Cardiac fibroblast (primary cell): ENCODE measurements around the gene PRKAR2B.

Experiments
- DNase-seq, 2 donors: peaks; one replicate each; pipeline versions ENCODE4 v3.0.0 to v3.0.0-alpha.2; 2010; ENCODE audit warnings: low read depth in 2 of 2
- H3K4me3 ChIP-seq, 2 donors: replicated peaks in 1 of 2; 1 replicate in 1 of 2; 2 replicates in 1 of 2; pipeline ENCODE4 v1.5.1; 2011; ENCODE audit warnings: low read depth in 2 of 2, low read length in 2 of 2, mild to moderate bottlenecking in 2 of 2, moderate library complexity in 1 of 2
- TF ChIP-seq, protein P1 (sequence below): IDR thresholded peaks from one replicate; pipeline ENCODE4 v1.5.1; 2011; ENCODE audit warnings: low read depth, mild to moderate bottlenecking, low read length, inconsistent platforms

PRKAR2B gene

DNA sequence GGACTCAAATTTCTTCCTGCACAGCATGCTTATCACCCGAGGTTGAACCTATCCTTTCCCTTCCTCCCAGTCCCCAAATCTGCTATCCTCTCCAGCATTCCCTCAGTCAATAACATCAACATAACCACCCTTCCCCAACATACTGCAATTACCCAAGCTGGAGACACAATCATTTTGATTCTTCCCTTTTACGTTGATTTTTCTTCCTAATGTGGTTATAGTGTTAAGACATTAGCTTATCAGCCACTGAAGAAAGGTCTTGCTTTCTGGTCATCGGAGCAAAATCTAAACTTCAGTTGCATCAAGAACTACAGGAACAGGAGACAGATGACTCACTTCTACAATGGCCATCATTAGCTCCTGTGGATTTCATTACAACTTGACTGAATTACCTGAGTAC is 120.8 kb downstream of the PRKAR2B start:
- no peak overlapping the region for H3K4me3 ChIP-seq
- no peak for DNase-seq
- TF ChIP-seq, protein P1, sequence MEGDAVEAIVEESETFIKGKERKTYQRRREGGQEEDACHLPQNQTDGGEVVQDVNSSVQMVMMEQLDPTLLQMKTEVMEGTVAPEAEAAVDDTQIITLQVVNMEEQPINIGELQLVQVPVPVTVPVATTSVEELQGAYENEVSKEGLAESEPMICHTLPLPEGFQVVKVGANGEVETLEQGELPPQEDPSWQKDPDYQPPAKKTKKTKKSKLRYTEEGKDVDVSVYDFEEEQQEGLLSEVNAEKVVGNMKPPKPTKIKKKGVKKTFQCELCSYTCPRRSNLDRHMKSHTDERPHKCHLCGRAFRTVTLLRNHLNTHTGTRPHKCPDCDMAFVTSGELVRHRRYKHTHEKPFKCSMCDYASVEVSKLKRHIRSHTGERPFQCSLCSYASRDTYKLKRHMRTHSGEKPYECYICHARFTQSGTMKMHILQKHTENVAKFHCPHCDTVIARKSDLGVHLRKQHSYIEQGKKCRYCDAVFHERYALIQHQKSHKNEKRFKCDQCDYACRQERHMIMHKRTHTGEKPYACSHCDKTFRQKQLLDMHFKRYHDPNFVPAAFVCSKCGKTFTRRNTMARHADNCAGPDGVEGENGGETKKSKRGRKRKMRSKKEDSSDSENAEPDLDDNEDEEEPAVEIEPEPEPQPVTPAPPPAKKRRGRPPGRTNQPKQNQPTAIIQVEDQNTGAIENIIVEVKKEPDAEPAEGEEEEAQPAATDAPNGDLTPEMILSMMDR = no peak

DNA sequence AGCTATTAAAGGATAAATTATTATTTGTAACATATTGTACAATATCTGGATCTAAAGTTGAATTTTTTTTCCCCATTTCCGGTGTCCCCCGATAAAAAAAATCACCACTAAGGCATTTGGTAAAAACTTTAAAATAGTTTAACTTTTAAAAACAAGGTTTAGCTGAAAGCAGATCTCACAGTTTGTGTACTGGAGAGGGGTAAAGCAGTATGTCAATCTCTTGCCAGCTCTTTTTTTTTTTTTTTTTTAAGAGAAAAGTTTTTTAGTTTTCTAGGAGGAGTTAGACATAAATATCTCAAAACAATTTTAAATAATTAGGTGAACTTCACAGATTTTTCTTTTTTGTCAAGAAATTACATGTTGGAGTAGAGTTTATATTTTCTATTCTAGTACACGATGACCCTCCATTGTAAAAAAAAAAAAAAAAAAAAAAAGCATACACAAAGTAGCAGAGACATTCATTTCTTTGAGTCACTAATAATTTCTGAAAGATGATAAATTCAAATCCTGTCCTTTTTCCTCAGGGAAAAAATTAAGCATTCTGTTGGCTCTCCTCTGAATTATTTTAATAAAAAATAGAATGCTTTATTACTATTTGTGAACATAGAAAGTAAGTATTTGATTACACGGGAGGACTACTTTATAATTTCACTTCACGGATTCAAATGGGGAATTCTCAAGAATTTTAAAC is 122.4 kb downstream of the PRKAR2B start:
- DNase-seq = peak in 1 of 2 donors; percentile 10
- TF ChIP-seq, protein P1 = no peak

DNA sequence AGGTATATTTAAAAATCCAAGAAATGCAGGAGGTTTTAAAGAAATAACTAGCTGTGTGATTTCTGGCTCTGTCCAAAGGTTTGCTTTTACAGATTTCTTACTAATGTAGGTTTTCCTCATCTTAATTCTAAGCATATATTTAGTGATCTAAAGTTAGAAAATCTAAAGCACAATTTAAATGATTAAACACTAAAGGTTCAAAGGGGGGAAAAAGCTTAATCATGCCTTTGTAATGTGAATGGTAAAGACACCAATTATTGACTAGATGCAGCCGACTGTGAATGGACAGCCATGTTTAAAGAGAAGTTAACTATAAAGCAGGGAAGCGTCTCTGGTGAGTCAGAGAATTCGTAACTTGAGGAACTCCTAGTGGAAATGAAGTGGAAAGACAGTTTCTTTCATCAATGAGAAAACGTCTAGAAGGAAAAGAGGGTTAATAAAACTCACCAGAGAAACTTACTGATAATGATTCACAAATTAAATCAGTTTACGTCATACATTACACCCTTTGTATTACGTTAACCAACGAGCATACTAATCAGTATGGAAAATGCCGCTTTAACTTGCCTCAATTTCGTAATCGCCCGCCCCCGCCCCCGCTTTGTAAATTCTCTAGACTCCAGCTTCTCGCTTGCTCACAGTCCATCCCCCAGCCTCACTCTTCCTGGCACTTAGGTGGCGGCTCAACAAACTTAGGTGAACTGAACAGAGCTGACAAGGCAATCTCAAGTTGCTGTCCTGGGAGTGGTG is 123.2 kb downstream of the PRKAR2B start:
- peak; percentile 92 to 94 for DNase-seq
- H3K4me3 ChIP-seq = peak overlapping the region; percentile 49 to 64
- TF ChIP-seq, protein P1 = peak; percentile 44

More for the DNA sequence above, 122.4 kb downstream of the PRKAR2B start:
- peak overlapping the region; percentile 49 to 64 for H3K4me3 ChIP-seq

DNA sequence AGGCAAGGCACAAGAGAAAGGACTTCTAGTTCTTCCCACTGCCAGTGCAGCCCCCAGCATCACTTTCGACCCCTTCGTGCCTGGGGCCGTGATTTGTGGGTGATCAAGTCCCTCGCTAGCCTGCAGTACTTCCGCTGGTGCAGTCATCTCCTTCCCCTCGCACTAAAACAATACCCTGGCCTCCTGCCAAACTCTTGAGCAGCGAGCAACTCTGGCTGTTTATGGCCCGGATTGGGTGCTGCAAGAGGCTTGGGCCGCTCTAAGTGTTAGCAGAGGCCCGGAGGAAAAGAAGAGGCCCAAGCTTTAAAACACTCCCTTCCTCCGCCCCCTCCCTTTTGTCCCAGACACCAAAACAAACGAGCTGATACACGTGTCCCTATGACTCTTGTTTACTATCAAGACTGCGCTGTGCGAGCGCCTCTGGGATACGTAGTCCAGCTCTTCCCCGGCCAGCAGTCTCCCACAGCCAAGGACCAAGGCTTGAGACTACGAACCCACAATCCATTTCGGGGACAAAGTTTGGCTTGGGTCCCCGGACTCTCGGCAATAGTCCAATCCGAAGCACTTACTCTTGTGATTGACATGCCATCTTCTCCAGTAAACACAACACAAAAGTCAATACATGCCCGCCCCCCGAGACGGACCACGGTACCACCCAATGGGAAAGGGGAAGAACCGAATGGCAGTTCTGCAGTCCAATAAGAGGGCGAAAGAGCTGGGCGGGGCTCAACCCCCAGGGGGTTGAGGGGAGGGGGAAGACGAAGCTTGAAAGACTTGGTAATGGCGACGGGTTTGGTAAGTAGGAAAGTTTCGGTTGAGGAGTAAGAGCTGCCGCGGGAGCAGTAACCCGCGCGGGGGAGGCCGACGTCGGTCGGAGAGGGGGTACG is 124.0 kb downstream of the PRKAR2B start, which contains the start of gene HBP1:
HBP1 (plus strand) TSS at position 771 of the 887 bp plus-strand sequence. CDS start 10,891 bp downstream, outside the sequence.
- TF ChIP-seq, protein P1 = no peak
- peak; percentile 100 for DNase-seq
- H3K4me3 ChIP-seq = peak within 1 kb of the TSS; percentile 83 to 94

DNA sequence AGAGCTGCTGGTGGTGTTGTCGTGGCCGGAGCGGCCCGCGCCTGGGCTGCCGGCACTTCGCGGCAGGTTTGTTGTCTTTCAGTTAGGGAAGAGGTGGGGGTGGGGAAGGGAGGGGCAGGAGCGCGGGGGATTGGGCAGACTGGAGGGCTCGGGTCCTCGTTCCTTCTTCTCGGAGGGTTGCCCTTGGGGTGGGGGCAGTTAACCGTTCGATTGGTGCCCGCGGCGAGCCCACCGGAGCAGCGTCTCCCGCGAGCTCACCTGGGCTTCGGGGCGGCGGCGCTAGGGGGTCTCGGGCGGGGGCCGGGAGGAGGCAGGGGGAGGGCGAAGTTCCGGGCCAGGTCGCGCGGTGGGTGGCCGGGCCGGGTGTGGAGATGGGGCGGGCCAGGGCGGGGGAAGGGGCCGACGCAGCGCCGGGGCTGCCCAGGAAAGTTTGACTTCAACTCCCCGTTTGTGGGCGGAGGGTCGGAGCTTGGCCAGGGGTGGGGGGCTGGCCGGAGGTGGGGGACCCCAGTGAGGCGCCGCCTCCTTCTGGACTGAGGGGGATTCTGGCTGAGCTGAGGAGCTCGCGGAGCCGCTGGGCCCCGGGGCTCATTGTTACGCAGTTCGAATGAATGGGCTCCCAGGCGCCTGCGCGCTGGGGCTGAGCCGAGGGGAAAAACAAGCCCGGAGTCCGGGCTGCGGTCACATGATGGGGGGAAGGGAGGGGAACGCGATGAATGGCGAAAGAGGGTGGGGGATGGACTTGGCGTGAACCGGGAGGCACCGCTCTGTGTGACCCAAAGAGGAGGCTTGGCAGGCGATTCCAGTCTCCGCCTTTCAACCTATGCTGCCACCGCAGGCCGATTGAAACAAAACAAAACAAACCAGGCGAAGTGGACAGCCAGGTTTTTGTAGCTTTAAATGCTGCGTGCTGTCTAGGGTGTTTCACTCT is 124.9 kb downstream of the PRKAR2B start:
- DNase-seq = peak; percentile 98 to 99
- H3K4me3 ChIP-seq = peak overlapping the region; percentile 83 to 94
- TF ChIP-seq, protein P1 = no peak
